ENCODE data around the gene OTOR.

The OTOR gene

GRCh38 chr20:16714242-16714641, 33.9 kb upstream of the OTOR start:
- no peak overlapping the region for H3K4me3 ChIP-seq (ENCODE audit: low read depth, low read length)
- TF ChIP-seq MYC (IDR thresholded peaks at IDR 0.05; ENCODE audit: low read depth, low read length) (no peak), MAX (IDR thresholded peaks at IDR 0.05; ENCODE audit: low read depth, low read length) (no peak), POLR2A (IDR thresholded peaks at IDR 0.05; ENCODE audit: extremely low read depth, insufficient read length) (no peak), CTCF (IDR thresholded peaks at IDR 0.05; ENCODE audit: low read depth, low read length) (no peak)
- no peak for DNase-seq (ENCODE audit: low read depth)

- DNase-seq (ENCODE audit: low read depth), result no peak
- no peak overlapping the region for H3K4me3 ChIP-seq (ENCODE audit: low read depth, low read length)
Measured at GRCh38 chr20:16714751-16715150, 33.4 kb upstream of the OTOR start.

GRCh38 chr20:16719421-16719820, 28.7 kb upstream of the OTOR start:
- TF ChIP-seq MYC (IDR thresholded peaks at IDR 0.05; ENCODE audit: low read depth, low read length), result no peak
- no peak for TF ChIP-seq POLR2A (IDR thresholded peaks at IDR 0.05; ENCODE audit: extremely low read depth, insufficient read length)
- no peak for TF ChIP-seq CTCF (IDR thresholded peaks at IDR 0.05; ENCODE audit: low read depth, low read length)
- TF ChIP-seq MAX (IDR thresholded peaks at IDR 0.05; ENCODE audit: low read depth, low read length), result no peak
- DNase-seq (ENCODE audit: low read depth), result no peak
- H3K4me3 ChIP-seq (ENCODE audit: low read depth, low read length), result no peak overlapping the region

More at GRCh38 chr20:16714751-16715150, 33.4 kb upstream of the OTOR start:
- TF ChIP-seq CTCF (IDR thresholded peaks at IDR 0.05; ENCODE audit: low read depth, low read length) (no peak), POLR2A (IDR thresholded peaks at IDR 0.05; ENCODE audit: extremely low read depth, insufficient read length) (no peak)

- TF ChIP-seq MAX (IDR thresholded peaks at IDR 0.05; ENCODE audit: low read depth, low read length) (no peak), POLR2A (IDR thresholded peaks at IDR 0.05; ENCODE audit: extremely low read depth, insufficient read length) (no peak), CTCF (IDR thresholded peaks at IDR 0.05; ENCODE audit: low read depth, low read length) (no peak), MYC (IDR thresholded peaks at IDR 0.05; ENCODE audit: low read depth, low read length) (no peak)
- H3K4me3 ChIP-seq (ENCODE audit: low read depth, low read length), result peak overlapping the region; percentile 95
- no peak for DNase-seq (ENCODE audit: low read depth)
Measured at GRCh38 chr20:16729080-16729479, 19.1 kb upstream of the OTOR start.

- peak; percentile 98 for DNase-seq (ENCODE audit: low read depth)
- TF ChIP-seq MYC (IDR thresholded peaks at IDR 0.05; ENCODE audit: low read depth, low read length), result peak; percentile 90
- peak; percentile 83 for TF ChIP-seq MAX (IDR thresholded peaks at IDR 0.05; ENCODE audit: low read depth, low read length)
- TF ChIP-seq POLR2A (IDR thresholded peaks at IDR 0.05; ENCODE audit: extremely low read depth, insufficient read length), result peak; percentile 92
- no peak for TF ChIP-seq CTCF (IDR thresholded peaks at IDR 0.05; ENCODE audit: low read depth, low read length)
- H3K4me3 ChIP-seq (ENCODE audit: low read depth, low read length), result peak within 1 kb of the TSS; percentile 95
Measured at GRCh38 chr20:16729565-16730460, 18.3 kb upstream of the OTOR start, which contains the start of gene SNRPB2. Gene SNRPB2, plus strand, starts transcription at chr20:16730026. Its CDS starts 1,677 bp downstream, at chr20:16731703.

Measured in NB4 (cell line).